Measurements from ENCODE around the gene DENND2D. TPM values are rescaled to one million over a fixed set of nuclear protein-coding genes. Genes with fewer than 3 reads are reported as not detected.
A peak's percentile ranks its signal among the peaks of the same experiment; 100 is the strongest.

Gene DENND2D
- polyA plus RNA-seq, 1 donor (not counting 4 experiments of a cell fraction or from before 2014, with no cell fraction given): 7.8 TPM

DNA sequence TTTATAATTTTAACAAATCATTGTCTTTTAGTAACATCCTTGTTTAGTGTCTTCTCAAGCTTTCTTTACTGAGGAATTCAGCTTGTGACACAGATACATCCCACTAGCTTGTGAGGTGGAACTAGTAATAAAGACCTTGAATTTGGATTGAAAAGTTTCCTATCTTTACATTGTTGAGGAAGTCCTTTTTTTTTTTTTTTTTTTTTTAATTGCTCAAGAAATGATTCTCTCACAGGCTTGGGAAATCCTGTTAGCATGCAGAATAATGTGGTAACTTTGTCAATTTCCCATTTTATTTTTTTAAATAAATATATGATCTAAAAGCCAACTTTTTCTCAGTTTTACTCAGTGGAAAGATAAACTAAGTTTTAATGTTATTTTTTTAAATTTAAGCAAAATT is 15.8 kb downstream of the DENND2D start:
- Histone ChIP-seq H3K4me3 (ENCODE audit: control insufficient read depth in 2 of 3, extremely low read depth in 1 of 3, insufficient read depth in 2 of 3, low read depth in 1 of 3, low read length in 3 of 3) (no peak overlapping the region), H3K4me1 (ENCODE audit: control insufficient read depth, extremely low read depth, insufficient read depth, low read length) (peaks cover 6% of the 10 kb centered on the region), H3K9ac (ENCODE audit: control insufficient read depth, extremely low read depth, insufficient read depth, low read length) (no peak overlapping the region), H3K36me3 (ENCODE audit: control insufficient read depth in 2 of 2, extremely low read depth in 1 of 2, insufficient read depth in 2 of 2, low read length in 2 of 2) (peaks cover 9 to 32% of the 10 kb centered on the region in 2 experiments), H3K9me3 (ENCODE audit: control insufficient read depth, low read depth, low read length) (no peaks in the 10 kb centered on the region), H3K4me2 (ENCODE audit: control insufficient read depth, extremely low read depth, insufficient read depth, low read depth, low read length) (no peak overlapping the region), H3K9me1 (ENCODE audit: control insufficient read depth, extremely low read depth, insufficient read depth, low read length) (no peaks in the 10 kb centered on the region), H4K20me1 (ENCODE audit: control insufficient read depth, extremely low read depth, insufficient read depth, low read length) (no peaks in the 10 kb centered on the region), H3K79me2 (ENCODE audit: control insufficient read depth, insufficient read depth, low read length) (no peaks in the 10 kb centered on the region), H3K27ac (ENCODE audit: control insufficient read depth, insufficient read depth, low read length) (no peak overlapping the region), H2AFZ (ENCODE audit: control insufficient read depth, low read length) (no peak overlapping the region), H3K27me3 (ENCODE audit: control insufficient read depth, extremely low read depth, insufficient read depth, low read length) (no peaks in the 10 kb centered on the region)
- FAIRE-seq (no peak), DNase-seq (ENCODE audit: low read depth, low spot score) (no peak)
- TF ChIP-seq EZH2 (IDR thresholded peaks at IDR 0.05; ENCODE audit: low read length): no peak
- TF ChIP-seq CTCF (optimal IDR thresholded peaks at IDR 0.05 in 1 of 3, IDR thresholded peaks at IDR 0.05 in 1 of 3, conservative IDR thresholded peaks at IDR 0.05 in 1 of 3; ENCODE audit: extremely low read depth in 1 of 3, insufficient read depth in 2 of 3, low read length in 3 of 3): no peak
- dilution Hi-C loops (cut with MboI; ENCODE audit: extremely low pct_ligation_motif_present, low sequenced_read_pairs): no loop called here

GRCh38 chr1:111183308-111184069 is 17.0 kb downstream of the DENND2D start:
- Histone ChIP-seq H3K9me1 (ENCODE audit: control insufficient read depth, extremely low read depth, insufficient read depth, low read length) (no peaks in the 10 kb centered on the region), H4K20me1 (ENCODE audit: control insufficient read depth, extremely low read depth, insufficient read depth, low read length) (no peaks in the 10 kb centered on the region), H3K79me2 (ENCODE audit: control insufficient read depth, insufficient read depth, low read length) (no peaks in the 10 kb centered on the region), H3K9ac (ENCODE audit: control insufficient read depth, extremely low read depth, insufficient read depth, low read length) (no peak overlapping the region), H3K9me3 (ENCODE audit: control insufficient read depth, low read depth, low read length) (no peaks in the 10 kb centered on the region), H3K4me2 (ENCODE audit: control insufficient read depth, extremely low read depth, insufficient read depth, low read depth, low read length) (peak overlapping the region; percentile 11), H2AFZ (ENCODE audit: control insufficient read depth, low read length) (no peak overlapping the region), H3K27ac (ENCODE audit: control insufficient read depth, insufficient read depth, low read length) (peak overlapping the region; percentile 41), H3K27me3 (ENCODE audit: control insufficient read depth, extremely low read depth, insufficient read depth, low read length) (no peaks in the 10 kb centered on the region), H3K4me1 (ENCODE audit: control insufficient read depth, extremely low read depth, insufficient read depth, low read length) (peaks cover 6% of the 10 kb centered on the region), H3K36me3 (ENCODE audit: control insufficient read depth in 2 of 2, extremely low read depth in 1 of 2, insufficient read depth in 2 of 2, low read length in 2 of 2) (peaks cover 6 to 32% of the 10 kb centered on the region in 2 experiments), H3K4me3 (ENCODE audit: control insufficient read depth in 2 of 3, extremely low read depth in 1 of 3, insufficient read depth in 2 of 3, low read depth in 1 of 3, low read length in 3 of 3) (no peak overlapping the region)
- DNase-seq (ENCODE audit: low read depth, low spot score) (no peak), FAIRE-seq (no peak)
- TF ChIP-seq EZH2 (IDR thresholded peaks at IDR 0.05; ENCODE audit: low read length) (no peak), CTCF (optimal IDR thresholded peaks at IDR 0.05 in 1 of 3, IDR thresholded peaks at IDR 0.05 in 1 of 3, conservative IDR thresholded peaks at IDR 0.05 in 1 of 3; ENCODE audit: extremely low read depth in 1 of 3, insufficient read depth in 2 of 3, low read length in 3 of 3) (no peak)
- dilution Hi-C loops (cut with MboI; ENCODE audit: extremely low pct_ligation_motif_present, low sequenced_read_pairs): no loop called here
